GM12873 (cell line): ENCODE measurements around the gene TTI1.
A peak's percentile ranks its signal among the peaks of the same experiment; 100 is the strongest.

Source experiments
- TF ChIP-seq, protein P1 (sequence below): IDR thresholded peaks from 2 replicates; pipeline ENCODE4 v1.5.1; 2012; ENCODE audit warnings: low read depth, mild to moderate bottlenecking, moderate library complexity, low read length, control low read depth; ENCODE audit not compliant: insufficient read depth; ENCODE audit errors: missing control alignments

TTI1 gene

DNA sequence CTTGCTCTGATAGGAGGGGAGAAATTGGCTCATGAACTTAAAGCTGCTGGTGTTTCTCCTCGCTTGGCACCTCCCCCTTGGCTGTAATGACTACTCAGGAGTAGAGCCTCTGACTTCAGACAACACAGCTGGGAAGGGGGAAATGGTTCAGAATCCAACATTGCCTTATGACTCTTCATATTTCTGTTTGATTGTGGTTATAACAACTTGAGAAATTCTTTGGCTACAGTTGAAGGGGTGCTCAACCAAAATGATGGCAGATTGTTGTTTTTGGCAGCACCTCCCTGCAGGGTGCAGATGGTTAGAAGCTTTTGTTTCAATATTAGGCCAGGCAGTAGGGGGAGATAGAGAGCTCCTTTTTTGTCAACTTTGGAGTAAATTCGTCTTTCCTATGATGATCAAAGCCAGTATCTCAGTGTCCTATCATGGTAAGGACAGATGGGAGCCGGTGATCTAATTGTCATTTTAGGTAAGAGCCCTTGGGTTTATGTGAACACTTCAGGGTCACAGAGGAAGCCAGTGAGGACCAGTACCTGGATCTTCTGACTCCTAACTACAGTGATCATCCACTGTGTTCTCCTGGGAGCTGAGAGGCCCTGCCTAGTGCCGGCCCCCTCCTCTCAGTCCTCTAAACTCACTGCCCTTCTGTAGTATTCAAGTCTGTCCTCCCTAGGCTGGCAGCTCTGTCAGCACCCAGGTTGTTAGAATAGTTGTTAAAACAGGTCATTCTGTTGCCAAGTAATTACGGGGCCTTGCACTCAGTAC lies 40.2 kb upstream of the TTI1 start:
- TF ChIP-seq, protein P1, sequence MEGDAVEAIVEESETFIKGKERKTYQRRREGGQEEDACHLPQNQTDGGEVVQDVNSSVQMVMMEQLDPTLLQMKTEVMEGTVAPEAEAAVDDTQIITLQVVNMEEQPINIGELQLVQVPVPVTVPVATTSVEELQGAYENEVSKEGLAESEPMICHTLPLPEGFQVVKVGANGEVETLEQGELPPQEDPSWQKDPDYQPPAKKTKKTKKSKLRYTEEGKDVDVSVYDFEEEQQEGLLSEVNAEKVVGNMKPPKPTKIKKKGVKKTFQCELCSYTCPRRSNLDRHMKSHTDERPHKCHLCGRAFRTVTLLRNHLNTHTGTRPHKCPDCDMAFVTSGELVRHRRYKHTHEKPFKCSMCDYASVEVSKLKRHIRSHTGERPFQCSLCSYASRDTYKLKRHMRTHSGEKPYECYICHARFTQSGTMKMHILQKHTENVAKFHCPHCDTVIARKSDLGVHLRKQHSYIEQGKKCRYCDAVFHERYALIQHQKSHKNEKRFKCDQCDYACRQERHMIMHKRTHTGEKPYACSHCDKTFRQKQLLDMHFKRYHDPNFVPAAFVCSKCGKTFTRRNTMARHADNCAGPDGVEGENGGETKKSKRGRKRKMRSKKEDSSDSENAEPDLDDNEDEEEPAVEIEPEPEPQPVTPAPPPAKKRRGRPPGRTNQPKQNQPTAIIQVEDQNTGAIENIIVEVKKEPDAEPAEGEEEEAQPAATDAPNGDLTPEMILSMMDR: peak; percentile 76

DNA sequence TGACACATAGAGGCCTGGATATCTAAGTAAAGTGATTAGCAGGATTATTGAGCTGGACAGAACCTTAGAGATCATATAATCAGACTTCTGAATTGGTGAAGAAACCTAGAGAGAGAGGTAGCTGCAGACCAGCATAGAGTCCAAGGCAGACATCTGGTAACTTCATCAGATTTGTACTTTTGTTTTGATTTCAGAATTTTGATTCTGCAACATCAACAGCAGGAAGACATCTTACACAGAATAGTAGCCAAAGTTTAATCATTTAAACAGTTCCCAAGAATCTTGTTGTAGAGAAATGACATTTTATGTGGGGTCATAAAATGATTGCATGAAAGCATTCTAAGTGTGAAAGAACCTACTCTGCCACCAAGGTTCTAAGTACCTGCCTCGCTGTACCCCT lies 39.6 kb upstream of the TTI1 start:
- TF ChIP-seq, protein P1: no peak

DNA sequence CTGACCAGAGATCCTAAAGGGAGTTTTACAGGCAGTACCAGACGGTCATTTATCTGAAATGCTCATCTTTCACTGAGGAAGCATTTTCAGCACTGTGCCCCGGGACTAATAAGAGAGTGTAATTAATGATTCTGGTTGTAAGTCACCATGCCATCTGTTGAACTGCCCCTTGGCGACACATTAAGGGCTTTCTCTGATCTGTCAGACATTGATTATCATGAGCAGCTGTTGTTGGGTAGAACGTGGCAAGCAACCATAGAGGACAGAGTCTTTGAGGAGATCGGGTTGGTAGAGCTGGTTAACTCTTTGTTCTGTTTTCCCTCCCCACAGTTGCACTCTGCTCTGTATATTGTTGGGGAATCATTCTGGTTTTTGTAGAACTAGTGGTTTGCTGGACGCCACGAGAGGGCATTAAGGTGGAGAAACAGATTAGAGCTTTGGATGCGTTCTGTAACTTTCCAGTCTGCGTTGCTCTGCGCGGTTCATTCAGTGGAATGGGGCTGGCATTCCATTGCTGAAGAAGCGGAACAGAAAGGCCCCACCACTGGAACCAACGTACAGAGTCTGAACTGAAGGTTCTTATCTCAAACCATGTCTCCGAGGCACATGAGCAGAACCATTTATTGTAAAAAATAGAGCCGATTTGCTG lies 34.6 kb upstream of the TTI1 start:
- TF ChIP-seq, protein P1: no peak

DNA sequence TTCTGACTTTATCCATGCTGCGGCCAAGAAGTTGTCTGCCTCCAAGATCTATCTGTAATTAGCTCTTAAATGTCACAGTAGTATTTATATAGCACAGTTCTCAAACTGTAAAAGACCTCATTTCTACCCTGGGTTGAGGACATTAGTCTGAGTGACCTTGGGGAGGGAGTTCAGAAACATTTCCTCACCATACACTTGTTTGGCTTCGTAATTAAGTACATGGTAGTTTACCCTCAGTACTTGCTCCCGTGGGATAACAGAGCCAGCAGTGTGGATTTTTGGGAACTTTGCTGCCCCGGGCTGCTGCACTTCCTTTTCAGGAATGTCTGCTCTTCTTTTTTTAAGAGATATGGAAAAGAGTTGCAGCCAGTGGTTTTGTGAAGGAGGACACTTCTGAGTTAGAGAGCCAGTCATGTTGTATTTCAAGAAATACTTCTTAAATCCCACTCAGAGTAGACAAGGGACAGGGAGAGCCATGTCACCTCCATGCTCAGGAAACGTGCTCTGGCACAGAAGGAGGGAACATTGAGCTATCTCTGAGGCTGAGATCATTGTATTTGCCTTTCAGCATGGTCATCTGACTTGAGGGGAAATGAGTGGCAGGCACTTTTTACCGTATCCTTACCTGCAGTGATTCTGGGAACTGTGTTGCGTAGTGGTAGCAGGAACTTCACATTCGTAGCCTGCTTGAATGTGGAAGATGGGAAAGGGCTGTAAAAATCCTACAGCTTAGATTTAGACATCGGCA lies 33.9 kb upstream of the TTI1 start:
- TF ChIP-seq, protein P1: no peak

DNA sequence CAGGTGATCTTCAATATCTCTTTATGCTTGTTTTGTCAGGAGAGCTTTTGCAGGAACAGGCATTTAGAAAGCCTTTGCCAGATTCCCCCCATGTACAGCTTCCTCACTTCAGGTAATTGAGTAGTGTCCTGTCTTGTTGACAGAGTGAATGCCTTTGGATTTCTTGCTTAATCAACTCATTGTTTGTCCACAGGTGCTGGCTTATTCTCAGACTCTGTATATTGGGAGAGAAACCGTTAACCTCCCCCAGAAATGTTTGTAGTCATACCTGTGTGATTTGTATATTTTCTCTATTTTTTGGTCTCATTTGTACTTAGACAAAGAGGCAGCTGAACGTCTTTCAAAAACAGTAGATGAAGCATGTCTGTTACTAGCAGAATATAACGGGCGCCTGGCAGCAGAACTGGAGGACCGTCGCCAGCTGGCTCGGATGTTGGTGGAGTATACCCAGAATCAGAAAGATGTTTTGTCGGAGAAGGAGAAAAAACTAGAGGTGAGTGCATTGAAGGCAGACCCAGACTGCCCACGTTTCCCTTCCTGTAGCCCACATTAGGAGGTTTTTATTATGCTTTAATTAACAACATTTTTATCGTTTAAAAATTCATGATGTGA lies 32.6 kb upstream of the TTI1 start:
- TF ChIP-seq, protein P1: no peak

DNA sequence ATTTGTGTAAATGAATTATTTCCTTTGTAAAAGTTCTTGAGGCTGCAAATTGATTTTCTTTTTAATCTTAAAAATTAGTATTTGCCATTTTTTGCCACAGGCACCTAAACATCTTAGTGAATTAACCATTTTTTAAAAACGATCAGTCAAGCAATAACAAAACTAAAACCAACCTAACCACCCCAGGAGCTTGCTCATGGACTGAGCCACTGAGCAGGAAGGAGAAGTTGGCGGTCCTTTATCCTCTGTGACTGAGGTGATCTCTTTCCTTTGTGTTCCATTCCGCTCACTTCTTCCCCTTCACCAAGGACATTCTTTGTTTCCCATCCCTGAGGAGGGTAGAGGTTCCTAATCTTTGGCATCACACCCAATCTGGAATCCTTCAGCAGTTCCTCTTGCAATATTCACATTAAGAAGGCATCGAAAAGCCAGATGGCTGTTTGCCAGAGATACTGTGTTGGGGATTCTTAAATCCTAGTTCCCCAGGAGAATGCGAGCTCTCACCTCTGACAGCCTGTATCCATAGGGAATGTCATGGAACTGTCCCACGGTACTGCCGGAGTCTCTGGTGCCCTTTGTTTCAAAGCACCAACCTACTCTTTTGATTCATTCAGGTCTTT lies 30.8 kb upstream of the TTI1 start:
- TF ChIP-seq, protein P1: no peak
